HG03469 (cell line): ENCODE data around the gene ALPG.
"Not testable (repeated sequence)": the region's sequence is repeated elsewhere in the genome, so short reads cannot be mapped to it uniquely, and the experiment has no call there.

Experiments
- ATAC-seq: cut with Tn5 transposase; IDR thresholded peaks from one replicate; pipeline ENCODE4 v1.9.1; 2021; ENCODE audit warnings: mild to moderate bottlenecking, moderate library complexity, moderate number of reproducible peaks; ENCODE audit not compliant: unreplicated experiment

ALPG gene

GRCh38 chr2:232376713-232377112, 29.9 kb upstream of the ALPG start:
- ATAC-seq, result no peak

- no peak for ATAC-seq
Measured at GRCh38 chr2:232377319-232377718, 29.3 kb upstream of the ALPG start.

- no peak for ATAC-seq
Measured at GRCh38 chr2:232377841-232378734, 28.6 kb upstream of the ALPG start.

- ATAC-seq, result not testable (repeated sequence)
Measured at GRCh38 chr2:232378735-232379151, 27.9 kb upstream of the ALPG start, which contains the start of gene ALPP. Gene ALPP (plus strand): TSS chr2:232378751. CDS start chr2:232378803, 52 bp downstream.

GRCh38 chr2:232379610-232380590, 26.7 kb upstream of the ALPG start:
- not testable (repeated sequence) for ATAC-seq

- ATAC-seq, result not testable (repeated sequence)
Measured at GRCh38 chr2:232381204-232382031, 25.2 kb upstream of the ALPG start.

- no peak for ATAC-seq
Measured at GRCh38 chr2:232382331-232383225, 24.1 kb upstream of the ALPG start.

- ATAC-seq, result no peak
Measured at GRCh38 chr2:232384466-232384865, 22.2 kb upstream of the ALPG start.

GRCh38 chr2:232385058-232385457, 21.6 kb upstream of the ALPG start:
- ATAC-seq, result not testable (repeated sequence)

GRCh38 chr2:232385660-232386489, 20.8 kb upstream of the ALPG start:
- ATAC-seq, result no peak

GRCh38 chr2:232386490-232386739, 20.2 kb upstream of the ALPG start:
- no peak for ATAC-seq

- ATAC-seq, result no peak
Measured at GRCh38 chr2:232386740-232387450, 19.7 kb upstream of the ALPG start.

- ATAC-seq, result no peak
Measured at GRCh38 chr2:232387451-232388171, 19.0 kb upstream of the ALPG start.

- ATAC-seq, result no peak
Measured at GRCh38 chr2:232388324-232388891, 18.2 kb upstream of the ALPG start.

- no peak for ATAC-seq
Measured at GRCh38 chr2:232389327-232389726, 17.3 kb upstream of the ALPG start.

- no peak for ATAC-seq
Measured at GRCh38 chr2:232390661-232391060, 16.0 kb upstream of the ALPG start.

- no peak for ATAC-seq
Measured at GRCh38 chr2:232393556-232393955, 13.1 kb upstream of the ALPG start.
